SK-N-SH (cell line): ENCODE measurements around the gene RNU1-2.

ENCODE experiments used
- CTCF ChIP-seq: fragments of 200-600 bp; sonication (generic); IDR thresholded peaks from 2 replicates; pipeline ENCODE4 v1.6.1; 2017; ENCODE audit warnings: antibody characterized with exemption, mild to moderate bottlenecking, moderate library complexity
- IRF3 ChIP-seq: fragments of 150-350 bp; IDR thresholded peaks from 2 replicates; pipeline ENCODE4 v1.6.1; 2016; ENCODE audit warnings: mild to moderate bottlenecking, low read depth, low read length
- MXI1 ChIP-seq: IDR thresholded peaks from 2 replicates; pipeline ENCODE4 v1.6.1; 2012; ENCODE audit warnings: mild to moderate bottlenecking, low read depth, low read length, improper control_type of control experiment
- NRF1 ChIP-seq: IDR thresholded peaks from 2 replicates; pipeline ENCODE4 v1.6.1; 2012; ENCODE audit warnings: low read depth, mild to moderate bottlenecking, low read length
- POLR2AphosphoS5 ChIP-seq: IDR thresholded peaks from 2 replicates; pipeline ENCODE4 v1.6.1; 2012; ENCODE audit warnings: low read depth, low read length
- RAD21 ChIP-seq: IDR thresholded peaks from 2 replicates; pipeline ENCODE4 v1.6.1; 2012; ENCODE audit warnings: mild to moderate bottlenecking, low read length
- RFX5 ChIP-seq: IDR thresholded peaks from 2 replicates; pipeline ENCODE4 v1.6.1; 2012; ENCODE audit warnings: mild to moderate bottlenecking, improper control_type of control experiment, low read length
- SIN3A ChIP-seq: IDR thresholded peaks from 2 replicates; pipeline ENCODE4 v1.6.1; 2012; ENCODE audit warnings: low read depth, mild to moderate bottlenecking, low read length, moderate library complexity, borderline replicate concordance
- USF2 ChIP-seq: fragments of 150-350 bp; IDR thresholded peaks from 2 replicates; pipeline ENCODE4 v1.6.1; 2017; ENCODE audit warnings: antibody characterized with exemption, low read length, low read depth, borderline replicate concordance

GRCh38 chr1:16938351-16939321, 42.9 kb downstream of the RNU1-2 start:
- no peak for TF ChIP-seq IRF3
- TF ChIP-seq POLR2AphosphoS5 = no peak
- TF ChIP-seq CTCF = no peak
- no peak for TF ChIP-seq USF2
- TF ChIP-seq SIN3A = no peak
- no peak for TF ChIP-seq RFX5
- no peak for TF ChIP-seq RAD21
- no peak for TF ChIP-seq NRF1
- no peak for TF ChIP-seq MXI1
